Measurements from ENCODE around the gene TMEM151B.
A peak's percentile ranks its signal among the peaks of the same experiment; 100 is the strongest.

TMEM151B gene

GRCh38 chr6:44264154-44265006 is 5.9 kb upstream of the TMEM151B start:
- DNase-seq (ENCODE audit: low read depth in 2 of 2): no peak

GRCh38 chr6:44265007-44265721 is 5.1 kb upstream of the TMEM151B start, which contains the start of gene NFKBIE:
TSS of gene NFKBIE (minus strand) at chr6:44265551. CDS start at chr6:44265346, 205 bp downstream.
- DNase-seq (ENCODE audit: low read depth in 2 of 2): peak; percentile 94 to 95

- no peak for DNase-seq (ENCODE audit: low read depth in 2 of 2)
These were observed 4.5 kb upstream of the TMEM151B start for GRCh38 chr6:44265722-44266233.

- no peak for DNase-seq (ENCODE audit: low read depth in 2 of 2)
These were observed 3.9 kb upstream of the TMEM151B start for GRCh38 chr6:44266347-44266746.

GRCh38 chr6:44267252-44267651 is 3.0 kb upstream of the TMEM151B start:
- no peak for DNase-seq (ENCODE audit: low read depth in 2 of 2)

- peak in 1 of 2 donors; percentile 45 for DNase-seq (ENCODE audit: low read depth in 2 of 2)
These were observed 2.1 kb upstream of the TMEM151B start for GRCh38 chr6:44268095-44268628.

- DNase-seq (ENCODE audit: low read depth in 2 of 2): no peak
These were observed 901 bp upstream of the TMEM151B start for GRCh38 chr6:44269178-44269920.

GRCh38 chr6:44270526-44271405 is 516 bp downstream of the TMEM151B start:
- no peak for DNase-seq (ENCODE audit: low read depth in 2 of 2)

GRCh38 chr6:44271406-44271723 is 1.1 kb downstream of the TMEM151B start:
- DNase-seq (ENCODE audit: low read depth in 2 of 2): no peak

- no peak for DNase-seq (ENCODE audit: low read depth in 2 of 2)
These were observed 1.7 kb downstream of the TMEM151B start for GRCh38 chr6:44271914-44272313.

GRCh38 chr6:44272529-44272928 is 2.3 kb downstream of the TMEM151B start:
- DNase-seq (ENCODE audit: low read depth in 2 of 2): no peak

GRCh38 chr6:44272999-44273566 is 2.8 kb downstream of the TMEM151B start:
- DNase-seq (ENCODE audit: low read depth in 2 of 2): no peak

GRCh38 chr6:44273617-44274016 is 3.4 kb downstream of the TMEM151B start:
- DNase-seq (ENCODE audit: low read depth in 2 of 2): no peak

GRCh38 chr6:44275271-44275748 is 5.1 kb downstream of the TMEM151B start:
- no peak for DNase-seq (ENCODE audit: low read depth in 2 of 2)

GRCh38 chr6:44275749-44276648 is 5.7 kb downstream of the TMEM151B start:
- no peak for DNase-seq (ENCODE audit: low read depth in 2 of 2)

GRCh38 chr6:44276667-44277640 is 6.7 kb downstream of the TMEM151B start:
- no peak for DNase-seq (ENCODE audit: low read depth in 2 of 2)

GRCh38 chr6:44277763-44278162 is 7.5 kb downstream of the TMEM151B start:
- DNase-seq (ENCODE audit: low read depth in 2 of 2): no peak

- no peak for DNase-seq (ENCODE audit: low read depth in 2 of 2)
These were observed 8.1 kb downstream of the TMEM151B start for GRCh38 chr6:44278315-44278714.

All from stimulated activated CD8-positive, alpha-beta memory T cell treated with anti-CD3 and anti-CD28 coated beads, Interleukin-2, amount 100 ng/mL, for 48 hours (primary cell).